Left lobe of liver (tissue), 2 donors: ENCODE measurements around the gene PCDHGB1. TPM values are rescaled to one million over a fixed set of nuclear protein-coding genes. Genes with fewer than 3 reads are reported as not detected.
A peak's percentile ranks its signal among the peaks of the same experiment; 100 is the strongest.
"Not testable (repeated sequence)": the region's sequence is repeated elsewhere in the genome, so short reads cannot be mapped to it uniquely, and the experiment has no call there.

Source experiments
- ATAC-seq: fragments of 200-7000 bp; cut with Tn5 transposase; one replicate; pipeline ENCODE4 v1.9.1; 2020; ENCODE audit warnings: mild to moderate bottlenecking, moderate library complexity
- DNase-seq: peaks from one replicate; pipeline ENCODE4 v3.0.0-alpha.2; 2020; ENCODE audit warnings: low spot score
- total RNA-seq: library from RNA; stranded (reverse); gene quantifications from one replicate; pipeline ENCODE4 v1.2.1, GENCODE V29; 2021
- donor health status: DM: no; HTN: no; CAD: no; lungs with moderate emphysema.
- donor health status: DM: no; HTN: yes; CAD: no.

PCDHGB1 gene
- total RNA-seq, 1 donor from 2014 or later, result 0.63 TPM

DNA sequence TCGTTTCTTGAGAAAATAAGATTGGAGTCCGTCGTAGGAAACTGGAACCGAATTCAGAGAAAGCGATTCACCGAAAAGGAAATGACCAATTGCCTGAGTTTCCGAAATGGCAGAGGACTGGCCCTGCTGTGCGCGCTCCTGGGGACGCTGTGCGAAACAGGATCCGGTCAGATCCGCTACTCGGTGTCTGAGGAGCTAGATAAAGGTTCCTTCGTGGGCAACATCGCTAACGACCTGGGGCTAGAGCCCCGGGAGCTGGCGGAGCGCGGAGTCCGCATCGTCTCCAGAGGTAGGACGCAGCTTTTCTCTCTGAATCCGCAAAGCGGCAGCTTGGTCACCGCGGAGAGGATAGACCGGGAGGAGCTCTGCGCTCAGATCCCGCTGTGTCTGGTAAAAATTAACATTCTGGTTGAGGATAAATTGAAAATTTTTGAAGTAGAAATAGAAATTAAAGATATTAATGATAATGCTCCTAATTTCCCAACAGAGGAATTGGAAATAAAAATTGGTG lies 5.9 kb upstream of the PCDHGB1 start:
- no peak for DNase-seq
- no peak for ATAC-seq

- DNase-seq (no peak), ATAC-seq (no peak)
Measured at GRCh38 chr5:141345327-141345726, 4.6 kb upstream of the PCDHGB1 start.

DNA sequence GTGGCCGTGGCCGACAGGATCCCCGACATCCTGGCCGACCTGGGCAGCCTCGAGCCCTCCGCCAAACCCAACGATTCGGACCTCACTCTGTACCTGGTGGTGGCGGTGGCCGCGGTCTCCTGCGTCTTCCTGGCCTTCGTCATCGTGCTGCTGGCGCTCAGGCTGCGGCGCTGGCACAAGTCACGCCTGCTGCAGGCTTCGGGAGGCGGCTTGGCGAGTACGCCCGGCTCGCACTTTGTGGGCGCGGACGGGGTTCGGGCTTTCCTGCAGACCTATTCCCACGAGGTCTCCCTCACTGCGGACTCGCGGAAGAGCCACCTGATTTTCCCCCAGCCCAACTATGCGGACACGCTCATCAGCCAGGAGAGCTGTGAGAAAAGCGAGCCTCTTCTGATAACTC lies 3.9 kb upstream of the PCDHGB1 start:
- not testable (repeated sequence) for ATAC-seq, DNase-seq

- DNase-seq, result no peak
- no peak for ATAC-seq
Measured at GRCh38 chr5:141351591-141351990, 1.7 kb downstream of the PCDHGB1 start.

- DNase-seq, result no peak
- peak; percentile 18 for ATAC-seq
Measured at GRCh38 chr5:141354900-141355469, 5.1 kb downstream of the PCDHGB1 start, which contains the start of gene PCDHGA4. TSS of gene PCDHGA4 (plus strand) at chr5:141355021. CDS start at chr5:141355108, 87 bp downstream.

DNA sequence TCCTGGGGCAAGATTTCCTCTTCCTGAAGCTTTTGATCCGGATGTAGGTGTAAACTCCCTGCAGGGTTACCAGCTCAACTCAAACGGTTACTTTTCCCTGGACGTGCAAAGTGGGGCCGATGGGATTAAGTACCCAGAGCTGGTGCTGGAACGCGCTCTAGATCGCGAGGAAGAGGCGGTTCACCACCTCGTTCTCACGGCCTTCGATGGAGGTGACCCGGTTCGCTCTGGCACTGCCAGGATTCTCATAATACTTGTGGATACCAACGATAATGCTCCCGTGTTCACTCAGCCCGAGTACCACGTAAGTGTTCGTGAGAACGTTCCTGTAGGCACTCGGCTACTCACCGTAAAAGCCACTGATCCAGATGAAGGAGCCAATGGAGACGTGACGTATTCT lies 5.7 kb downstream of the PCDHGB1 start:
- ATAC-seq, result no peak
- no peak for DNase-seq

DNA sequence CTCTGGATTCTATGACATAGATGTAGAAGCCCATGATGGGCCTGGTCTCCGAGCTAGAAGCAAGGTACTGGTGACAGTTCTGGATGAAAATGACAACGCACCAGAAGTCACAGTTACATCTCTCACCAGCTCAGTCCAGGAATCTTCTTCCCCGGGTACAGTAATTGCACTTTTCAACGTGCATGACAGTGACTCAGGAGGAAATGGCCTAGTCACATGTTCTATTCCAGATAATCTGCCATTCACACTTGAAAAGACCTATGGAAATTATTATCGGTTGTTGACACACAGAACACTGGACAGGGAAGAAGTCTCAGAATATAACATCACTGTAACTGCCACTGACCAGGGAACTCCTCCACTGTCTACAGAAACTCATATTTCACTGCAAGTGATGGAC lies 6.2 kb downstream of the PCDHGB1 start:
- ATAC-seq (no peak), DNase-seq (no peak)

GRCh38 chr5:141356950-141357349 lies 7.1 kb downstream of the PCDHGB1 start:
- DNase-seq (no peak), ATAC-seq (no peak)

DNA sequence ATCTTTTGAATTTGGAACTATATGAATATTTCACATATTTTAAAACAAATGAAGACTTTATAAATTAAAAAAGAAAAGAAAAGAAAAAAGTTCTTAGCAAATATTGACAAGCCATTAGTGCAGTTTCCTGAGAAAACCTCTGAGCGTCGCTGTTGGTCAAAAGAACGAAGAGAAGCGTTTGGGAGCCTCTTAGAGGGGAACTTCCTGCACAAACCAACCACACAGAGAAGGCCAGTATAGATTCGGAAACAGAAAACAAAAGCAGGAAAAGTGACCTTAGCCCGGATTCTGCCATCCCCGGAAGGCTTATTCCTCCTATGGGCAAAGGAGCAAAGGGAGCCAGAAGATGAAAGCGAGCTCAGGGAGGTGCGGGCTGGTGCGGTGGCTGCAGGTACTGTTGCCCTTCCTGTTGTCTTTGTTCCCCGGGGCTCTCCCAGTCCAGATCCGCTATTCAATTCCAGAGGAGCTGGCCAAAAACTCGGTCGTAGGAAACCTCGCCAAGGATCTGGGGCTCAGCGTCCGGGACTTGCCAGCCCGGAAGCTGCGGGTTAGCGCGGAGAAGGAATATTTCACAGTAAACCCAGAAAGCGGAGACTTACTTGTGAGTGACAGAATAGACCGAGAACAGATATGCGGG lies 10.0 kb downstream of the PCDHGB1 start, which contains the start of gene PCDHGB2:
TSS of gene PCDHGB2 (plus strand) at position 205 of the 637 bp plus-strand sequence. CDS start at position 347, 142 bp downstream.
- ATAC-seq, result peak; percentile 41
- DNase-seq, result no peak

GRCh38 chr5:141360685-141361084 lies 10.8 kb downstream of the PCDHGB1 start:
- ATAC-seq (no peak), DNase-seq (no peak)

DNA sequence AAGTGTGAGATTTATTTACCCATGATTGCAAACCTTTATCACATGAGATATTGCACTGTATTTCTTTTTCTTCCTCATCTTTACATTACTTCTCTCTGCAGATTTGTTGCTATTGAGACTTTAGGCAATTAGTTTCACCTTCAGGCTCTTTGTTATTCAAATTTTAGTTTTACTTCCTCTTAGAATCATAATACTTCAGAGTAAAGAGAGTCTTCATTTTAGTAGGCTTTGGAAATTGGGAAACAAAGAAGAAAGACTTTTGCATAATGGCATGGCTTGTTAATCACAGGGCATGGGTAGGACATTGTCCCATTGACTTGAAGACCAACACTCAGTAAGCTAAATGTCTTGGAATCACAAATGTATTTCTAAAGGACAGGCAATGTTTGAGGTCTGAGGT lies 12.8 kb downstream of the PCDHGB1 start:
- no peak for ATAC-seq
- no peak for DNase-seq

DNA sequence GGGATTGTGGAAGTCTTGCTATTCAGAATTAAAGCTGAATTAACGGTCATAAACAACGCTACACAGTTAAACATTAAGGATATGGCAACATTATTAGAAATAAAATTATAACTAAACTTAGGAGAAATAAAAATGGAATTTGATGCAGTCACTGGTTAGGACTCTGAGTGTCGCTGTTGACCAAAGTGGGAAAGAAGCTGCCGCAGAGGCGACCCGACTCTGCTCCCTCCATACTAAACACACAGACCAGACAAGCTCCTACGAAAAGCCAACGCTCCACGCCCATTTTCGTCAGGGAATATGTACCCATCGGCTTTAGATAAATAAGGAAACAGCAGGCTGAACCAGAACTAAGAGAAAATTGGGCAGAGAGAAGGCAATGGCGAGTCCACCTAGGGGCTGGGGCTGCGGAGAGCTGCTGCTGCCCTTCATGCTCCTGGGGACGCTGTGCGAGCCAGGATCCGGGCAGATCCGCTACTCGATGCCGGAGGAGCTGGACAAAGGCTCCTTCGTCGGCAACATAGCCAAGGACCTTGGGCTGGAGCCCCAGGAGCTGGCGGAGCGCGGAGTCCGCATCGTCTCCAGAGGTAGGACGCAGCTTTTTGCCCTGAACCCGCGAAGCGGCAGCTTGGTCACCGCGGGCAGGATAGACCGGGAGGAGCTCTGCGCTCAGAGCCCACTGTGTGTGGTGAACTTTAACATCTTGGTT lies 14.2 kb downstream of the PCDHGB1 start, which contains the start of gene PCDHGA5:
TSS of gene PCDHGA5 (plus strand) at position 211 of the 709 bp plus-strand sequence. CDS start at position 380, 169 bp downstream.
- no peak for DNase-seq
- no peak for ATAC-seq

DNA sequence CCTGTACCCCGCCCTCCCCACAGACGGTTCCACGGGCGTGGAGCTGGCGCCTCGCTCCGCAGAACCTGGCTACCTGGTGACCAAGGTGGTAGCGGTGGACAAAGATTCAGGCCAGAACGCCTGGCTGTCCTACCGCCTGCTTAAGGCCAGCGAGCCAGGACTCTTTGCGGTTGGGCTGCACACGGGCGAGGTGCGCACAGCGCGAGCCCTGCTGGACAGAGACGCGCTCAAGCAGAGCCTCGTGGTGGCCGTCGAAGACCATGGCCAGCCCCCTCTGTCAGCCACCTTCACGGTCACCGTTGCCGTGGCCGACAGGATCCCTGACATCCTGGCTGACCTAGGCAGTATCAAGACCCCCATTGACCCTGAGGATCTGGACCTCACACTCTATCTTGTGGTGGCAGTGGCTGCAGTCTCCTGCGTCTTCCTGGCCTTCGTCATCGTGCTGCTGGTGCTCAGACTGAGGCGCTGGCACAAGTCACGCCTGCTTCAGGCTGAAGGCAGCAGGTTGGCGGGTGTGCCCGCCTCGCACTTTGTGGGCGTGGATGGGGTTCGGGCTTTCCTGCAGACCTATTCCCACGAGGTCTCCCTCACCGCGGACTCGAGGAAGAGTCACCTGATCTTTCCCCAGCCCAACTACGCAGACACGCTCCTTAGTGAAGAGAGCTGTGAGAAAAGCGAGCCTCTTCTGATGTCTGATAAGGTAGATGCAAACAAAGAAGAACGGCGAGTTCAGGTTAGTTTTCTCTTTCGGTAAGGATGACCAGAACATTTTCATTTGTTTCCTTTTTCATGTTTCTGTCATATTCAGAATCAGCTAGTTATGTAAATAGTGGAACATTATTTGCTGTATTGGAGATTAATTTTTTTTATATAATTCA lies 16.4 kb downstream of the PCDHGB1 start:
- DNase-seq, result no peak
- no peak for ATAC-seq

DNA sequence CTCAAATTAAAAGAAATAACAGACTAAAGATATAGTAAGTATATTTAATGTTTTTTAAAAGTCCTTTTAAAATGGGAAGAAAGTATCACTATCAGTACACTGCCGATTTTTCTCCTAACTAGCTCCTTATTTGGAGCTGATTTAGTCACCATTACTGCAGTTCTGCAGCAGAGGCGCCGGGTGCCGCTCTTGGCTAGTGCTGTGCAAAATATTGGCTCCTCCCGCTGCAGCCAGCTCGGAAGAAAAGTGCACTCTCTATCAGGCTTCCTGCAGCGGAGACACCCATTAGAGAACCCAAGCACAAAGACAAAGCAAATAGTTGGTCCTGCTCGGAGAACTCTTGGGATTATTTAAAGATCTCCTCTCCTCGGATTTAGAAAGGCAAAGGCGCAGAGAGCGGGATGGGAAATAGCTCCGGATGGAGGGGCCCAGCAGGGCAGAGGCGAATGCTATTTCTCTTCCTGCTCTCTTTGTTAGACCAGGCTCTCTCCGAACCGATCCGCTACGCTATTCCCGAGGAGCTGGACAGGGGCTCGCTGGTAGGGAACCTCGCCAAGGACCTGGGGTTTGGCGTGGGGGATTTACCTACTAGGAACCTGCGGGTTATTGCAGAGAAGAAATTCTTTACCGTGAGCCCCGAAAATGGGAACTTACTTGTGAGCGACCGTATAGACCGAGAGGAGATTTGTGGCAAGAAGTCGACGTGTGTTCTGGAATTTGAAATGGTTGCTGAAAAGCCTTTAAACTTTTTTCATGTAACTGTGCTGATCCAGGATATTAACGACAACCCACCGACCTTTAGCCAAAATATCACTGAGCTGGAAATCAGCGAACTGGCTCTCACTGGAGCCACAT lies 20.3 kb downstream of the PCDHGB1 start, which contains the start of gene PCDHGB3:
TSS of gene PCDHGB3 (plus strand) at position 249 of the 855 bp plus-strand sequence. CDS start at position 402, 153 bp downstream.
- ATAC-seq, result peak; percentile 90
- peak; percentile 44 for DNase-seq

- DNase-seq (no peak), ATAC-seq (no peak)
Measured at GRCh38 chr5:141371572-141372475, 21.9 kb downstream of the PCDHGB1 start.

- ATAC-seq (no peak), DNase-seq (no peak)
Measured at GRCh38 chr5:141373673-141374317, 23.9 kb downstream of the PCDHGB1 start, which contains the start of gene PCDHGA6. TSS of gene PCDHGA6 (plus strand) at chr5:141373891. CDS start at chr5:141374084, 193 bp downstream.

- ATAC-seq (no peak), DNase-seq (no peak)
Measured at GRCh38 chr5:141374627-141375026, 24.7 kb downstream of the PCDHGB1 start.
